ENCODE results near the gene AJAP1. TPM values are rescaled to one million over a fixed set of nuclear protein-coding genes. Genes with fewer than 3 reads are reported as not detected.
A peak's percentile ranks its signal among the peaks of the same experiment; 100 is the strongest.

Gene AJAP1
- total and polyA plus RNA-seq, 10 of the 15 experiments (the other 5 are each of a cell fraction or from before 2014, with no cell fraction given), result not detected

- POLR2A ChIA-PET, result no interaction called here
- SMC1A ChIA-PET (ENCODE audit: uncharacterized antibody, unreplicated experiment), result no interaction called here
- no peak overlapping the region for H3K9ac ChIP-seq (ENCODE audit: control insufficient read depth, insufficient read depth, low read length)
- no peaks in the 10 kb centered on the region for H3K79me2 ChIP-seq (ENCODE audit: control insufficient read depth, insufficient read depth, low read length)
- no peak overlapping the region for H3K27ac ChIP-seq (ENCODE audit: control insufficient read depth, insufficient read depth)
- ATAC-seq, result no peak
- no peaks in the 10 kb centered on the region for H3K36me3 ChIP-seq (ENCODE audit: control insufficient read depth in 2 of 2, insufficient read depth in 2 of 2, low read length in 1 of 2)
- WGBS (ENCODE audit: insufficient coverage, insufficient replicate concordance, low lambda C conversion rate, missing lambda C conversion rate), result 12% methylated on average over 4 of the region's 4 CpGs
- CTCF ChIA-PET, result no interaction called here
- no peaks in the 10 kb centered on the region for H3K27me3 ChIP-seq (replicated peaks in 1 of 2; ENCODE audit: control insufficient read depth in 2 of 2, insufficient read depth in 2 of 2, low read length in 1 of 2)
- TF ChIP-seq SREBF2 (IDR thresholded peaks at IDR 0.05; ENCODE audit: low read length) (no peak), MYC (IDR thresholded peaks at IDR 0.05; ENCODE audit: insufficient read depth, insufficient read length, insufficient replicate concordance, low read length, severe bottlenecking) (no peak), RFX5 (IDR thresholded peaks at IDR 0.05; ENCODE audit: low read depth, low read length) (no peak), BRCA1 (IDR thresholded peaks at IDR 0.05; ENCODE audit: low read depth, low read length) (no peak), FOXM1 (IDR thresholded peaks at IDR 0.05; ENCODE audit: low read depth, low read length) (no peak), KDM1A (IDR thresholded peaks at IDR 0.05; ENCODE audit: borderline replicate concordance) (no peak), CHD2 (IDR thresholded peaks at IDR 0.05; ENCODE audit: borderline replicate concordance, low read depth, low read length) (no peak), SIX5 (IDR thresholded peaks at IDR 0.05; ENCODE audit: low read depth, low read length, severe bottlenecking) (no peak), BHLHE40 (IDR thresholded peaks at IDR 0.05; ENCODE audit: borderline replicate concordance in 1 of 2, low read depth in 2 of 2, low read length in 1 of 2) (no peak)
- TF ChIP-seq, protein P1, sequence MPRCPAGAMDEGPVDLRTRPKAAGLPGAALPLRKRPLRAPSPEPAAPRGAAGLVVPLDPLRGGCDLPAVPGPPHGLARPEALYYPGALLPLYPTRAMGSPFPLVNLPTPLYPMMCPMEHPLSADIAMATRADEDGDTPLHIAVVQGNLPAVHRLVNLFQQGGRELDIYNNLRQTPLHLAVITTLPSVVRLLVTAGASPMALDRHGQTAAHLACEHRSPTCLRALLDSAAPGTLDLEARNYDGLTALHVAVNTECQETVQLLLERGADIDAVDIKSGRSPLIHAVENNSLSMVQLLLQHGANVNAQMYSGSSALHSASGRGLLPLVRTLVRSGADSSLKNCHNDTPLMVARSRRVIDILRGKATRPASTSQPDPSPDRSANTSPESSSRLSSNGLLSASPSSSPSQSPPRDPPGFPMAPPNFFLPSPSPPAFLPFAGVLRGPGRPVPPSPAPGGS (IDR thresholded peaks at IDR 0.05; ENCODE audit: borderline replicate concordance, insufficient read depth, low read depth, low read length, poor library complexity, severe bottlenecking), result no peak
- TF ChIP-seq, protein P2, sequence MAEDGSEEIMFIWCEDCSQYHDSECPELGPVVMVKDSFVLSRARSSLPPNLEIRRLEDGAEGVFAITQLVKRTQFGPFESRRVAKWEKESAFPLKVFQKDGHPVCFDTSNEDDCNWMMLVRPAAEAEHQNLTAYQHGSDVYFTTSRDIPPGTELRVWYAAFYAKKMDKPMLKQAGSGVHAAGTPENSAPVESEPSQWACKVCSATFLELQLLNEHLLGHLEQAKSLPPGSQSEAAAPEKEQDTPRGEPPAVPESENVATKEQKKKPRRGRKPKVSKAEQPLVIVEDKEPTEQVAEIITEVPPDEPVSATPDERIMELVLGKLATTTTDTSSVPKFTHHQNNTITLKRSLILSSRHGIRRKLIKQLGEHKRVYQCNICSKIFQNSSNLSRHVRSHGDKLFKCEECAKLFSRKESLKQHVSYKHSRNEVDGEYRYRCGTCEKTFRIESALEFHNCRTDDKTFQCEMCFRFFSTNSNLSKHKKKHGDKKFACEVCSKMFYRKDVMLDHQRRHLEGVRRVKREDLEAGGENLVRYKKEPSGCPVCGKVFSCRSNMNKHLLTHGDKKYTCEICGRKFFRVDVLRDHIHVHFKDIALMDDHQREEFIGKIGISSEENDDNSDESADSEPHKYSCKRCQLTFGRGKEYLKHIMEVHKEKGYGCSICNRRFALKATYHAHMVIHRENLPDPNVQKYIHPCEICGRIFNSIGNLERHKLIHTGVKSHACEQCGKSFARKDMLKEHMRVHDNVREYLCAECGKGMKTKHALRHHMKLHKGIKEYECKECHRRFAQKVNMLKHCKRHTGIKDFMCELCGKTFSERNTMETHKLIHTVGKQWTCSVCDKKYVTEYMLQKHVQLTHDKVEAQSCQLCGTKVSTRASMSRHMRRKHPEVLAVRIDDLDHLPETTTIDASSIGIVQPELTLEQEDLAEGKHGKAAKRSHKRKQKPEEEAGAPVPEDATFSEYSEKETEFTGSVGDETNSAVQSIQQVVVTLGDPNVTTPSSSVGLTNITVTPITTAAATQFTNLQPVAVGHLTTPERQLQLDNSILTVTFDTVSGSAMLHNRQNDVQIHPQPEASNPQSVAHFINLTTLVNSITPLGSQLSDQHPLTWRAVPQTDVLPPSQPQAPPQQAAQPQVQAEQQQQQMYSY (CRISPR knock-in tag; IDR thresholded peaks at IDR 0.05), result no peak
- TF ChIP-seq, protein P3, sequence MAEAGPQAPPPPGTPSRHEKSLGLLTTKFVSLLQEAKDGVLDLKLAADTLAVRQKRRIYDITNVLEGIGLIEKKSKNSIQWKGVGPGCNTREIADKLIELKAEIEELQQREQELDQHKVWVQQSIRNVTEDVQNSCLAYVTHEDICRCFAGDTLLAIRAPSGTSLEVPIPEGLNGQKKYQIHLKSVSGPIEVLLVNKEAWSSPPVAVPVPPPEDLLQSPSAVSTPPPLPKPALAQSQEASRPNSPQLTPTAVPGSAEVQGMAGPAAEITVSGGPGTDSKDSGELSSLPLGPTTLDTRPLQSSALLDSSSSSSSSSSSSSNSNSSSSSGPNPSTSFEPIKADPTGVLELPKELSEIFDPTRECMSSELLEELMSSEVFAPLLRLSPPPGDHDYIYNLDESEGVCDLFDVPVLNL (IDR thresholded peaks at IDR 0.05; ENCODE audit: low read depth, low read length), result no peak
- TF ChIP-seq, protein P4, sequence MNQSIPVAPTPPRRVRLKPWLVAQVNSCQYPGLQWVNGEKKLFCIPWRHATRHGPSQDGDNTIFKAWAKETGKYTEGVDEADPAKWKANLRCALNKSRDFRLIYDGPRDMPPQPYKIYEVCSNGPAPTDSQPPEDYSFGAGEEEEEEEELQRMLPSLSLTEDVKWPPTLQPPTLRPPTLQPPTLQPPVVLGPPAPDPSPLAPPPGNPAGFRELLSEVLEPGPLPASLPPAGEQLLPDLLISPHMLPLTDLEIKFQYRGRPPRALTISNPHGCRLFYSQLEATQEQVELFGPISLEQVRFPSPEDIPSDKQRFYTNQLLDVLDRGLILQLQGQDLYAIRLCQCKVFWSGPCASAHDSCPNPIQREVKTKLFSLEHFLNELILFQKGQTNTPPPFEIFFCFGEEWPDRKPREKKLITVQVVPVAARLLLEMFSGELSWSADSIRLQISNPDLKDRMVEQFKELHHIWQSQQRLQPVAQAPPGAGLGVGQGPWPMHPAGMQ (IDR thresholded peaks at IDR 0.05; ENCODE audit: borderline replicate concordance), result no peak
- peak; percentile 85 for FAIRE-seq
- H3K9me3 ChIP-seq (replicated peaks; ENCODE audit: control insufficient read depth, insufficient read depth, low read length), result no peaks in the 10 kb centered on the region
- no peak for DNase-seq (ENCODE audit: low read depth, low spot score)
- H3K4me3 ChIP-seq, result no peak overlapping the region
- H3K4me2 ChIP-seq (ENCODE audit: control insufficient read depth, insufficient read depth), result no peak overlapping the region
- no TSS peak for BruUV-seq (replicated peaks)
- H4K20me1 ChIP-seq (ENCODE audit: control insufficient read depth, insufficient read depth), result no peaks in the 10 kb centered on the region
- in situ Hi-C loops (cut with MboI) (loop anchor here (10.0 kb wide), 1 partner anchor 917 kb away; no protein-coding TSS in a partner anchor), intact Hi-C loops (cut with micrococcal nuclease; ENCODE audit: unreplicated experiment) (no loop called here)
- no peaks in the 10 kb centered on the region for H3K4me1 ChIP-seq (ENCODE audit: control insufficient read depth, insufficient read depth, low read length)
- H2AFZ ChIP-seq (ENCODE audit: control insufficient read depth, low read depth, low read length), result no peak overlapping the region
- RAD21 ChIA-PET (ENCODE audit: unreplicated experiment), result no interaction called here
These were observed 112.9 kb downstream of the AJAP1 start for GRCh38 chr1:4767308-4767707.
